ENCODE measurements around the gene HMCN1.

The HMCN1 gene

DNA sequence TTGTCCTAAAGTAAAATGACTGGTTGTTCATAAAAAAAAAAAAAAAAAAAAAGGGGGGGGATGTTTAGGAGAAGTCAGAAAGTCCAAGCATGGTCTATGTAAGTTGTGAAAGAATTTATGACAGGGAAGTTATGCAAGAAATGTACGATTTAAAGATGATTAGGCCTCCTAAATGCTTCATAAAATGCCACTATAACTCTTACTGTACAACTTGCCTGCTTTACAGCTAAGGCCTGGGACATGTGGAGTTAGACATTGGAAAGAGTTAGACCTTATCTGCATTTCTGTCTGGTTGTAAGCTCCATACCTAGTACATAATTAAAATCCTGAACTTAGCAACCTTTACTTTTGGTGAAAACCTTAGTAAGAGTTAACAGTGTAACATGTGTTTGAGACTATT is 490.9 kb downstream of the HMCN1 start:
- no peak overlapping the region for H3K4me3 ChIP-seq (ENCODE audit: low read depth, low read length)
- TF ChIP-seq, protein P1, sequence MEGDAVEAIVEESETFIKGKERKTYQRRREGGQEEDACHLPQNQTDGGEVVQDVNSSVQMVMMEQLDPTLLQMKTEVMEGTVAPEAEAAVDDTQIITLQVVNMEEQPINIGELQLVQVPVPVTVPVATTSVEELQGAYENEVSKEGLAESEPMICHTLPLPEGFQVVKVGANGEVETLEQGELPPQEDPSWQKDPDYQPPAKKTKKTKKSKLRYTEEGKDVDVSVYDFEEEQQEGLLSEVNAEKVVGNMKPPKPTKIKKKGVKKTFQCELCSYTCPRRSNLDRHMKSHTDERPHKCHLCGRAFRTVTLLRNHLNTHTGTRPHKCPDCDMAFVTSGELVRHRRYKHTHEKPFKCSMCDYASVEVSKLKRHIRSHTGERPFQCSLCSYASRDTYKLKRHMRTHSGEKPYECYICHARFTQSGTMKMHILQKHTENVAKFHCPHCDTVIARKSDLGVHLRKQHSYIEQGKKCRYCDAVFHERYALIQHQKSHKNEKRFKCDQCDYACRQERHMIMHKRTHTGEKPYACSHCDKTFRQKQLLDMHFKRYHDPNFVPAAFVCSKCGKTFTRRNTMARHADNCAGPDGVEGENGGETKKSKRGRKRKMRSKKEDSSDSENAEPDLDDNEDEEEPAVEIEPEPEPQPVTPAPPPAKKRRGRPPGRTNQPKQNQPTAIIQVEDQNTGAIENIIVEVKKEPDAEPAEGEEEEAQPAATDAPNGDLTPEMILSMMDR (IDR thresholded peaks at IDR 0.05; ENCODE audit: low read depth, low read length, missing control alignments), result no peak
- no peak for DNase-seq (ENCODE audit: low read depth)

DNA sequence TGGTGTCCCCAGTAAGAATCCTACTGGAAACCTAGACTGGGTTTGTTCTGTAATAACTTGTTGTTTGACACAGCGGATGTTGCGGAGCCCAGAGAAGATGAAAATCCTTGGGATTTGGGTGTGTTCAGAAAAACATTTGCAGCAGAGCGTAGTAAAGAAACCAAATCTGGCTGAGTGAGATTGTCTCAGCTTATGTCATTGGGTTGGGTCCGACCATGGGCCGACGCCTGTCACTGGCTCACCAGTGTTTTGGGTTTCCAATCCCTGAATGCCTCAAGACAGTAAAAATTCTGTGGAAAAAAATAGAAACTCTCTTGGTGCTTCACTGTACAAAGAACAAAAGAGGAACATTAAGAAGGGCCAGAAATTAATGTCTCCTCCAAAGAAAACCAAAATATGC is 494.6 kb downstream of the HMCN1 start:
- TF ChIP-seq, protein P1 (IDR thresholded peaks at IDR 0.05; ENCODE audit: low read depth, low read length, missing control alignments), result no peak

DNA sequence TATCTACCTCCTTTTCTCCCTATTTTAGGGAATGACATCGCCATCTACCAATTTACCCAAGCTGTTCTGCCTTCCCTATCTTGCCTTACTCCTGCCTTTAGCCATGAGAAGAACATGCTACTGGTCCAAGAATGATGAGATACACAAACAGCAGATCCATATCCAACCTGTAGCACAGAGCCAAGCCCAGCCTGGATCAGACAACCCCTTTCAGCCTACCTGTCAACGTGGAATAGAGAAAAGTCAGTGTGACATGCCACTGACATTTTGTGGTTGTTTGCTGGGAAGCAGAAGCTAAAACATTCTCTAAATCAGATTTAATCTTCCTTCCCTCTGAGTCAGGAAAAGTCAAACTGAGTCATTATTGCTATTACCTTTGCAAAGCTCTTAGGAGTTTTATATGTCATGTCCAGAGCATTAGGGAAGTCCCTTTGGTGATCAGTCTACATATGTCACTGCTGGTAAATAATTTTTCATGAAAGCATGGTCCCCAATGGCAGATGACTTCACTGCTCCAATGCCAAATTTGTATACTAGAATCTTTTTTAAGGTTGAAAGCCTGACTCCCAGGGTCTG is 497.8 kb downstream of the HMCN1 start:
- TF ChIP-seq, protein P1 (IDR thresholded peaks at IDR 0.05; ENCODE audit: low read depth, low read length, missing control alignments), result no peak
- no peak overlapping the region for H3K4me3 ChIP-seq (ENCODE audit: low read depth, low read length)
- no peak for DNase-seq (ENCODE audit: low read depth)

More for the DNA sequence above, 494.6 kb downstream of the HMCN1 start:
- no peak for DNase-seq (ENCODE audit: low read depth)
- no peak overlapping the region for H3K4me3 ChIP-seq (ENCODE audit: low read depth, low read length)

DNA sequence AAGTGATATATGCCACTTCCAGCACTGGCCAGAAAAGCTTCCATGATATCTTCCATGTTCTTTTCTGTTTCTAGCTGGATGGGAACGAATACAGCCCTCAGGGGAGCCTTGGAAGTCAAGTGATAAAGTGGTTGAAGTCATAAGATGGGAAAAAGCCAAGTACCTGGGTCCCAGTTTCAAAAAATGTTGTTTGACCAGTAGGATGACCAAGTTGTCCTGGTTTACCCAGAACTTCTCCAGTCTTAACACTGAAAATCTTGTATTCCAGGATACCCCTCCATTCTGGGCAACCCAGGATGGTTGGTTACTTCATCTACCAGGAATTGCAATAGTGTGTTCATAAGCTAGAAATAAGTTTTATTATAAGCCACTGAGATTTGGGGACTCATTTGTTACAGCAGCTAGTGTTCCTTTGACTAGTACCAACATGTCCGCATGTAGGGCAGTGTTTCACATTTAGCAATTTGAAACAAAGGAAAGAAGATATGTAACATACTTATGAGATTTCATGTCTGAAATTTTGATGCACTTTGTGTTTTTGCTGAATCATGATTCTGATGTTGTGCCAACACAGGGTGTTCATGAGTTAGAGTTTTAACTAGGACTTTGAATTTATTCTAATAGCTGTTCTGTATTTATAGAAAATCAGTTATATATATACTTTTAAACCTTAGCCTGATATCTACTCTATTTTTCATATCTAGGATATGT is 500.9 kb downstream of the HMCN1 start:
- DNase-seq (ENCODE audit: low read depth), result no peak
- TF ChIP-seq, protein P1 (IDR thresholded peaks at IDR 0.05; ENCODE audit: low read depth, low read length, missing control alignments), result no peak
- no peak overlapping the region for H3K4me3 ChIP-seq (ENCODE audit: low read depth, low read length)

DNA sequence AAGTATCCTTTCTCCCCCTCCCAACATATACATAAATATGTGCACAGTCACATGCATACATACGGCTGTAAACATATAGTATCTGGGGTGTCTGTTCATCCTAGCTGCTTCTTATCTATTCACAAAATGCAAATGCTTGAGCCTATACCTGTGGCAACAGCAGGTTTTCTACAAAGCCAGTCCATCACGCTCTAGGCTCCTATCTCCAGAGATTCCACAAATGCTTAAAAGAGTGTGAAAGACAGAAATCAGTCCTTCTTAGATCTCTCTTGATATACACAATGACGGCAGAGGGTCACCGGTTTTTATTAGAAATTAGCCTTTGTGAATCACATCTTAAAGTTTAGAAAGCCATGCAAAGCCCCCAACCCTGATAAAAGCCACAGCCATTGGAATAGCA is 501.5 kb downstream of the HMCN1 start:
- H3K4me3 ChIP-seq (ENCODE audit: low read depth, low read length), result no peak overlapping the region
- TF ChIP-seq, protein P1 (IDR thresholded peaks at IDR 0.05; ENCODE audit: low read depth, low read length, missing control alignments), result no peak
- DNase-seq (ENCODE audit: low read depth), result no peak

DNA sequence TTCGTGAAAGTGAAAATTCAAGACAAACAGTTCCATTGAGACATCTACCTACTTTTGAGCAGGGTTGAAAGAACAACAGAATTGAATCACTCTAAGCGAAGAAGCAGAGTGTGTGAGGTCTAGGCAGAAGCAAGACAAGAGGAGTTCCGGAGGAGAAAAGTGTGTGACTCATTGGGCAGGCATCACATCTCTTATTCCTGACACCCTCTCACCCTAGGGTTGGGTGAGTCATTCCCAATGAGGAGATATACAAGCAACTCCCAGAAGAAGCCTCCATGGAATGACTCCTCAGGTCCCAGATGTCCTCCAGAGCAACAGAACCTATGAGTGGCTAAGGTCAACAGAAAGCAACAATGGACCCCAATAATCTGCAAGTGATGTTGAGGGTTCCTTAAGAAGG is 502.7 kb downstream of the HMCN1 start:
- no peak overlapping the region for H3K4me3 ChIP-seq (ENCODE audit: low read depth, low read length)
- TF ChIP-seq, protein P1 (IDR thresholded peaks at IDR 0.05; ENCODE audit: low read depth, low read length, missing control alignments), result no peak
- DNase-seq (ENCODE audit: low read depth), result no peak

DNA sequence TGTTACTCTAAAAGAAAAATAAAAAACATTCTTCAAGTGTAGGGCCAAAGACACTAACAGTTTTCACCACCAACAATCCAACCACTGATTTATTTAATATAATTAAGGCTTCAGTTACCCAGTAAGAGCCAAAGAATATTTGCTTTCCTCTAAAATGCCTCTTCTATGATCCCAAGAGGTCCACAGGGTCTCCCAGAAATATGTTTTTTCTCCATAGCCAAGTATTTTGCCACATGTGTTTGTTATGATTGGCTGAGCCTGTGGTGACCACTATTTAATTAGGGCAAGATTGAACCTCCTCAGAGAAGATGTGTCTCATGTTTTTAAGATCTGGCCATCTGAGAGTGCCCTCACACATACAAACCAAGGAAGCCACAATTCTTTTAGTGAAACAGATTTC is 505.0 kb downstream of the HMCN1 start:
- TF ChIP-seq, protein P1 (IDR thresholded peaks at IDR 0.05; ENCODE audit: low read depth, low read length, missing control alignments), result no peak

More for the DNA sequence above, 505.0 kb downstream of the HMCN1 start:
- DNase-seq (ENCODE audit: low read depth), result no peak
- H3K4me3 ChIP-seq (ENCODE audit: low read depth, low read length), result no peak overlapping the region

Measured in GM12864 (cell line).